Right cardiac atrium (tissue), 5 donors: ENCODE measurements around the gene PHF14. TPM values are rescaled to one million over a fixed set of nuclear protein-coding genes. Genes with fewer than 3 reads are reported as not detected.
"Not testable (repeated sequence)": the region's sequence is repeated elsewhere in the genome, so short reads cannot be mapped to it uniquely, and the experiment has no call there.

Experiments
- ATAC-seq, 2 donors: fragments of 200-7000 bp; cut with Tn5 transposase; one replicate each; pipeline versions ENCODE4 v1.8.0 to v1.9.1; 2020; ENCODE audit warnings: moderate library complexity in 2 of 2, mild to moderate bottlenecking in 1 of 2
- DNase-seq, 3 donors: peaks; one replicate each; pipeline ENCODE4 v3.0.0-alpha.2; 2020
- H3K27ac ChIP-seq: one replicate; pipeline ENCODE4 v1.5.1; 2013; ENCODE audit warnings: mild to moderate bottlenecking, low read length, control low read depth, moderate library complexity
- H3K27me3 ChIP-seq: one replicate; pipeline ENCODE4 v1.6.1; 2013; ENCODE audit not compliant: control insufficient read depth, insufficient read depth
- H3K4me1 ChIP-seq: one replicate; pipeline ENCODE4 v1.6.1; 2013; ENCODE audit warnings: low read length; ENCODE audit not compliant: control insufficient read depth, insufficient read depth
- H3K4me3 ChIP-seq: one replicate; pipeline ENCODE4 v1.5.1; 2013; ENCODE audit warnings: low read length, control low read depth
- H3K9me3 ChIP-seq: one replicate; pipeline ENCODE4 v1.6.1; 2013; ENCODE audit warnings: low read length; ENCODE audit not compliant: control insufficient read depth
- WGBS: extraction: QIAGEN DNeasy Blood & Tissue Kit; methylation state at CpG from one replicate; pipeline ENCODE4 v1.1.7; 2013; 5-methylcytosine and 5-hydroxymethylcytosine counted together
- intact Hi-C, 4 donors: fragments of 100-400 bp; cut with DNase I; formaldehyde crosslinking; loops; one replicate each; pipeline versions ENCODE4 v1.11.0 to v1.14.0; 2022 to 2023
- long read RNA-seq, 4 donors: library from polyadenylated mRNA; unstranded; transcript quantifications; one replicate each; pipeline ENCODE4 v2.0.0, GENCODE V29; 2020 to 2021
- polyA plus RNA-seq: library from polyadenylated mRNA; stranded (reverse); fragments of 200-250 nt; gene quantifications from one replicate; pipeline ENCODE4 v1.2.3, GENCODE V29; 2013
- total RNA-seq, 4 donors: library from RNA; stranded (reverse); fragmentation: NEBNext Ultra II Directional; extraction: Animal tissue kit (Norgen Biotek cat#: 25700); gene quantifications; one replicate each; pipeline ENCODE4 v1.2.1, GENCODE V29; 2021
- donor health status: healthy with polysubstance abuse.
- donor health status: DM: no; HTN: yes; CAD: no.
- donor health status: DM: no; HTN: no; CAD: no.
- donor health status: DM: no; HTN: yes; CAD: no; lungs with severe emphysema.
- donor health status: DM: yes; HTN: yes; CAD: no.

The PHF14 gene, protein sequence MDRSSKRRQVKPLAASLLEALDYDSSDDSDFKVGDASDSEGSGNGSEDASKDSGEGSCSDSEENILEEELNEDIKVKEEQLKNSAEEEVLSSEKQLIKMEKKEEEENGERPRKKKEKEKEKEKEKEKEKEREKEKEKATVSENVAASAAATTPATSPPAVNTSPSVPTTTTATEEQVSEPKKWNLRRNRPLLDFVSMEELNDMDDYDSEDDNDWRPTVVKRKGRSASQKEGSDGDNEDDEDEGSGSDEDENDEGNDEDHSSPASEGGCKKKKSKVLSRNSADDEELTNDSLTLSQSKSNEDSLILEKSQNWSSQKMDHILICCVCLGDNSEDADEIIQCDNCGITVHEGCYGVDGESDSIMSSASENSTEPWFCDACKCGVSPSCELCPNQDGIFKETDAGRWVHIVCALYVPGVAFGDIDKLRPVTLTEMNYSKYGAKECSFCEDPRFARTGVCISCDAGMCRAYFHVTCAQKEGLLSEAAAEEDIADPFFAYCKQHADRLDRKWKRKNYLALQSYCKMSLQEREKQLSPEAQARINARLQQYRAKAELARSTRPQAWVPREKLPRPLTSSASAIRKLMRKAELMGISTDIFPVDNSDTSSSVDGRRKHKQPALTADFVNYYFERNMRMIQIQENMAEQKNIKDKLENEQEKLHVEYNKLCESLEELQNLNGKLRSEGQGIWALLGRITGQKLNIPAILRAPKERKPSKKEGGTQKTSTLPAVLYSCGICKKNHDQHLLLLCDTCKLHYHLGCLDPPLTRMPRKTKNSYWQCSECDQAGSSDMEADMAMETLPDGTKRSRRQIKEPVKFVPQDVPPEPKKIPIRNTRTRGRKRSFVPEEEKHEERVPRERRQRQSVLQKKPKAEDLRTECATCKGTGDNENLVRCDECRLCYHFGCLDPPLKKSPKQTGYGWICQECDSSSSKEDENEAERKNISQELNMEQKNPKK
- total RNA-seq, result 10 to 100 TPM; 15.5 to 17.3 (median 17.0) TPM
- polyA plus RNA-seq, result 9.8 TPM
- long read RNA-seq, donor 1, transcript PHF14-202 (17 exons, 2,627 nt), result major isoform, 6 of 19 reads
- long read RNA-seq, donor 1, partial matches to known transcripts, result 8 of 19 reads
- long read RNA-seq, donor 1, other reads (novel, unspliced or antisense), result 3 of 19 reads
- long read RNA-seq, donor 2, partial matches to known transcripts, result 1 of 6 reads
- long read RNA-seq, donor 2, other reads (novel, unspliced or antisense), result 0 of 6 reads
- long read RNA-seq, donor 3, partial matches to known transcripts, result 6 of 9 reads
- long read RNA-seq, donor 3, other reads (novel, unspliced or antisense), result 2 of 9 reads
- long read RNA-seq, donor 4, transcript PHF14-202 (17 exons, 2,627 nt), result major isoform, 8 of 12 reads
- long read RNA-seq, donor 4, partial matches to known transcripts, result 0 of 12 reads
- long read RNA-seq, donor 4, other reads (novel, unspliced or antisense), result 1 of 12 reads

- H3K4me1 ChIP-seq, result no peaks in the 10 kb centered on the region
- H3K27me3 ChIP-seq, result no peaks in the 10 kb centered on the region
- peak within 1 kb of the TSS; percentile 99 for H3K4me3 ChIP-seq
- H3K27ac ChIP-seq, result peak within 1 kb of the TSS; percentile 88
- 13% methylated on average over 39 of the region's 39 CpGs for WGBS
- DNase-seq (peak; percentile 98 to 99 (median 99)), ATAC-seq (peak; percentile 100)
- intact Hi-C loops, result no loop called here
- no peaks in the 10 kb centered on the region for H3K9me3 ChIP-seq
Observed at GRCh38 chr7:10973061-10973941, at the start of gene PHF14. Gene PHF14 (plus strand): TSS chr7:10973872. CDS start chr7:10974324, 452 bp downstream.

DNA sequence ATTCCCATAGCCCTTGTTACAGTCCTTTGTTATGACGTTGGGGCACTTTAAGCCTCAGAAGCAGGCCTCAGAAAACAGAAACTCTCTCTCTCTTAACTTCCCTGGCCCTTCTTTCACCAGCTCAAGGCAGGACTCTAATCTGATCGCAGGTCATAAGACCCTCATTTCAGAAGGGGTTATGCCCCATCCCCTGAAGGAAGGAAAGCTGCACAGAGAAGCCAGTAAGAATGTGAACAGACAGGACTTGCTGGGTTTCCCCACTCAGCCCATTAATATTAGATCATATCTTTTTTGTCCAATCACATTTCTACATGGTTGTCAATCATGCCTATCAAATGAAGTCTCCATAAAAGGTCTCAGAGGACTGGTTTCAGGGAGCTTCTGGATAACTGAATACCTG, 49.3 kb upstream of the PHF14 start:
- Histone ChIP-seq H3K27ac (no peak overlapping the region), H3K9me3 (no peaks in the 10 kb centered on the region), H3K4me3 (no peak overlapping the region), H3K27me3 (no peaks in the 10 kb centered on the region), H3K4me1 (peaks cover 1% of the 10 kb centered on the region)
- intact Hi-C loops, result no loop called here
- 84% methylated on average over 2 of the region's 2 CpGs for WGBS
- ATAC-seq (no peak), DNase-seq (no peak)

DNA sequence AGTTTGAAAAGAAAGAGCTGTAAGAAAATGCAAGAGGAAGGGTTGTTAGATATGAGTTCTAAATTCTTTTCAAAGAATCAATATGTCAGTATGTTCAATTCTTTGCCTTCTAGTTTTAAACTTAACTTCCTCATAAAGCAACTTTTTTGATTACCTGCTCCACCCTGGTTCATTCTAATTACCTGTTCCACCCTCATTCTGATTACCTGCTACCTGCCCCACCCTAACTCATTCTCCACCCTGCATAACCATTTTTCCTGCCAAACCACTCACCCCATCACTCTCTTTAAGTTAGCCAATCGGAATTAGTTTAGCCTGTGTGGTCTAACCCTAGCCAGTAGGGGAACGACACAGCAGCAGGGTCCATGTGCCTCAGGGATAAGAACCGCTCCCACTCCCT, 45.5 kb upstream of the PHF14 start:
- DNase-seq, H3K4me3 ChIP-seq, intact Hi-C loops, H3K27me3 ChIP-seq, ATAC-seq, H3K27ac ChIP-seq, H3K4me1 ChIP-seq, H3K9me3 ChIP-seq: not testable (repeated sequence)
- WGBS, result 94% methylated on average over 3 of the region's 3 CpGs

- no peak overlapping the region for H3K4me3 ChIP-seq
- intact Hi-C loops, result no loop called here
- peaks cover 7% of the 10 kb centered on the region for H3K4me1 ChIP-seq
- no peaks in the 10 kb centered on the region for H3K9me3 ChIP-seq
- no peak for DNase-seq
- WGBS, result 90% methylated on average over 3 of the region's 3 CpGs
- peak; percentile 32 to 41 for ATAC-seq
- no peak overlapping the region for H3K27ac ChIP-seq
- no peaks in the 10 kb centered on the region for H3K27me3 ChIP-seq
Observed at GRCh38 chr7:10930551-10930950, 43.1 kb upstream of the PHF14 start.

GRCh38 chr7:10931161-10931560, 42.5 kb upstream of the PHF14 start:
- no peak overlapping the region for H3K27ac ChIP-seq
- no peaks in the 10 kb centered on the region for H3K27me3 ChIP-seq
- WGBS, result 97% methylated on average over 5 of the region's 5 CpGs
- peaks cover 8% of the 10 kb centered on the region for H3K4me1 ChIP-seq
- intact Hi-C loops, result no loop called here
- H3K9me3 ChIP-seq, result no peaks in the 10 kb centered on the region
- H3K4me3 ChIP-seq, result no peak overlapping the region
- ATAC-seq (no peak), DNase-seq (no peak)

GRCh38 chr7:10934292-10934691, 39.4 kb upstream of the PHF14 start:
- Histone ChIP-seq H3K4me3 (no peak overlapping the region), H3K27ac (no peak overlapping the region), H3K9me3 (no peaks in the 10 kb centered on the region), H3K4me1 (peaks cover 8% of the 10 kb centered on the region), H3K27me3 (no peaks in the 10 kb centered on the region)
- no peak for ATAC-seq
- DNase-seq, result no peak
- intact Hi-C loops, result no loop called here

GRCh38 chr7:10939237-10939910, 34.3 kb upstream of the PHF14 start:
- Histone ChIP-seq H3K9me3 (no peaks in the 10 kb centered on the region), H3K27me3 (no peaks in the 10 kb centered on the region), H3K4me3 (peak overlapping the region; percentile 86), H3K27ac (peak overlapping the region; percentile 85), H3K4me1 (peaks cover 5% of the 10 kb centered on the region)
- ATAC-seq, result peak; percentile 36 to 62
- under 1% methylated on average over 18 of the region's 18 CpGs for WGBS
- no peak for DNase-seq
- intact Hi-C loops, result no loop called here

- peak overlapping the region; percentile 86 for H3K4me3 ChIP-seq
- DNase-seq, result peak; percentile 90 to 96 (median 96)
- H3K9me3 ChIP-seq, result no peaks in the 10 kb centered on the region
- H3K4me1 ChIP-seq, result peaks cover 5% of the 10 kb centered on the region
- H3K27ac ChIP-seq, result peak overlapping the region; percentile 85
- H3K27me3 ChIP-seq, result no peaks in the 10 kb centered on the region
- intact Hi-C loops, result no loop called here
- under 1% methylated on average over 61 of the region's 61 CpGs for WGBS
- peak; percentile 99 to 100 for ATAC-seq
Observed at GRCh38 chr7:10939911-10940703, 33.6 kb upstream of the PHF14 start.

DNA sequence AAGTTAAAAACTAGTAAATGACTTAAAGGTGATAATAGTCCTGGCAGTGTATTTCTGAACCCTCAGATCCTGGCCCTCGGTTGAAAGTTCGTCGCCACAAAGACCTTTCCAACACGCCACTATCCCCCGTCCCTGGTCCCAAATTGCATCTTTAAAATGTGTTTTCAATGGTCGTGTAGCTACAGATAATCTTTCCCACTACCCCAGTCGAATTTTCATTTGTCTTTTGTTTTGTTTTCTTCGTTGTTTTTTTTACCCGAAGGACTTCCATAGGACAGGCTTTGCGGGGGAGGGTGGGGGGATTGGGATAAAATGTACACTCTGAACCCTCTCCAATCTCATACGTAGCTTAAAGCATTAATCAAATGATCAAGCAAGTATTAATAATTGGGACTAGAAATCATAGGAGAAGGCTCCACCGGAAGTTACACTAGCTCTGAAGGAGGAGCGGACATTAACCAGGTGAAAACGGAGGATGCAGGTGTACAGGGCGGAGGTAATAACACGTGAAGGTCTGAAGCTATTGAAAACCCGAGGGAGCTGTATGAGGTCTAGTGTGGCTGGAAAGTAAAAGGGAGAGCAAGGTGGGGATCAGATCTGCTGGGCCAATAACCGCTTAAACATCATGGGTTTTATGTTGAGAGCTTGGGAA, 32.8 kb upstream of the PHF14 start:
- H3K27ac ChIP-seq, result peak overlapping the region; percentile 85
- intact Hi-C loops, result no loop called here
- H3K4me3 ChIP-seq, result peak overlapping the region; percentile 86
- H3K4me1 ChIP-seq, result peaks cover 2% of the 10 kb centered on the region
- no peaks in the 10 kb centered on the region for H3K27me3 ChIP-seq
- DNase-seq, result no peak
- no peak for ATAC-seq
- WGBS, result 24% methylated on average over 18 of the region's 18 CpGs
- no peaks in the 10 kb centered on the region for H3K9me3 ChIP-seq
